K562 (cell line): Measurements from ENCODE around the gene ARHGEF17. TPM values are rescaled to one million over a fixed set of nuclear protein-coding genes. Genes with fewer than 3 reads are reported as not detected.

Experiments used
- ATAC-seq: fragments of 200-7000 bp; cut with Tn5 transposase; 3 replicates; pipeline ENCODE4 v1.9.1; 2020; ENCODE audit warnings: moderate library complexity
- BruUV-seq: library from RNA; stranded (reverse); fragments of 400-500 nt; replicated peaks from 2 replicates; lab custom pipeline; 2021; lab: Mats Ljungman, UMichigan
- CTCF ChIA-PET: fragments of 300-600 bp; formaldehyde crosslinking; extraction: SDS; loops from one replicate; lab custom pipeline; 2021; ENCODE audit warnings: low intra/inter-chr PET ratio; lab: Yijun Ruan, JAX
- POLR2A ChIA-PET: fragments of 300-600, 350-650 bp; sonication (Branson Sonifier 250); formaldehyde crosslinking; extraction: SDS; loops from one replicate; lab custom pipeline; 2021; ENCODE audit warnings: antibody characterized with exemption, inconsistent platforms; lab: Yijun Ruan, JAX
- DNase-seq, 4 experiments: peaks; one replicate each; pipeline versions ENCODE4 v3.0.0 to v3.0.0-alpha.2; 2011 to 2018; ENCODE audit warnings: low spot score in 3 of 4, mixed read lengths in 3 of 4; ENCODE audit errors: extremely low read depth in 1 of 4
- FAIRE-seq: peaks from 2 replicates; lab custom pipeline; 2011; peaks lifted over from hg19 to GRCh38; lab: Jason Lieb, UNC
- H2AFZ ChIP-seq: 2 replicates; pipeline ENCODE4 v1.6.0; 2011; ENCODE audit warnings: low read depth, low read length, control low read depth, inconsistent platforms
- H3K27ac ChIP-seq: fragments of 200-600 bp; 3 replicates; pipeline ENCODE4 v1.8.0; 2011; ENCODE audit warnings: low read depth, mild to moderate bottlenecking, control low read depth, inconsistent platforms, low read length, moderate library complexity, mixed read lengths; ENCODE audit errors: extremely low read depth
- H3K27me3 ChIP-seq, 2 experiments: fragments of 300-600 bp in 1 of 2; 2 replicates in 1 of 2; 3 replicates in 1 of 2; pipeline versions ENCODE4 v1.6.0 to v1.8.0; 2011; ENCODE audit warnings: inconsistent platforms in 2 of 2, low read length in 2 of 2, mild to moderate bottlenecking in 1 of 2, mixed read lengths in 1 of 2, moderate library complexity in 1 of 2; ENCODE audit not compliant: control insufficient read depth in 2 of 2, insufficient read depth in 2 of 2
- H3K36me3 ChIP-seq: fragments of 300-600 bp; 3 replicates; pipeline ENCODE4 v1.8.0; 2011; ENCODE audit warnings: mild to moderate bottlenecking, low read length, inconsistent platforms; ENCODE audit not compliant: control insufficient read depth, insufficient read depth
- H3K4me1 ChIP-seq, 2 experiments: fragments of 200-600 bp in 1 of 2; replicated peaks in 1 of 2; 2 replicates in 1 of 2; 3 replicates in 1 of 2; pipeline versions ENCODE4 v1.5.1 to v1.8.0; 2011; ENCODE audit warnings: inconsistent platforms in 2 of 2, low read length in 2 of 2, mild to moderate bottlenecking in 1 of 2, mixed read lengths in 1 of 2, moderate library complexity in 1 of 2; ENCODE audit not compliant: control insufficient read depth in 2 of 2, insufficient read depth in 2 of 2
- H3K4me2 ChIP-seq: 2 replicates; pipeline ENCODE4 v1.6.1; 2011; ENCODE audit warnings: low read length, control low read depth, inconsistent platforms, mixed read lengths; ENCODE audit not compliant: insufficient read depth
- H3K4me3 ChIP-seq: fragments of 200-600 bp; sonication (generic), shearing (Covaris generic); 2 replicates; pipeline ENCODE4 v1.5.1; 2016; ENCODE audit warnings: control low read depth, inconsistent platforms
- H3K79me2 ChIP-seq: fragments of 200-600 bp; 3 replicates; pipeline ENCODE4 v1.8.0; 2011; ENCODE audit warnings: low read length, inconsistent platforms; ENCODE audit not compliant: control insufficient read depth, insufficient read depth
- H3K9ac ChIP-seq, 2 experiments: 2 replicates each; pipeline versions ENCODE4 v1.6.0 to v1.6.1; 2011; ENCODE audit warnings: low read depth in 2 of 2, low read length in 2 of 2, control low read depth in 1 of 2, inconsistent platforms in 1 of 2, mild to moderate bottlenecking in 1 of 2, mixed read lengths in 1 of 2; ENCODE audit not compliant: insufficient read depth in 1 of 2
- H3K9me1 ChIP-seq: one replicate; pipeline ENCODE4 v1.6.0; 2011; ENCODE audit warnings: inconsistent platforms, mild to moderate bottlenecking, low read length, moderate library complexity; ENCODE audit not compliant: control insufficient read depth, insufficient read depth
- H3K9me3 ChIP-seq: replicated peaks from 2 replicates; pipeline ENCODE4 v1.5.1; 2011; ENCODE audit warnings: low read depth, low read length, inconsistent platforms; ENCODE audit not compliant: control insufficient read depth, insufficient read depth
- H4K20me1 ChIP-seq: replicated peaks from 2 replicates; pipeline ENCODE4 v1.6.1; 2011; ENCODE audit warnings: low read length, inconsistent platforms, mixed read lengths; ENCODE audit not compliant: control insufficient read depth, insufficient read depth
- NFIC ChIP-seq: fragments of 450-650 bp; IDR thresholded peaks from 2 replicates; pipeline ENCODE4 v1.6.1; 2017; ENCODE audit warnings: mild to moderate bottlenecking, inconsistent platforms
- ZNF253 ChIP-seq: fragments of 250-450 bp; sonication (Bioruptor Pico); conservative IDR thresholded peaks from 2 replicates; pipeline ENCODE4 v1.6.1; 2021; ENCODE audit warnings: mild to moderate bottlenecking
- WGBS: fragments of 100-300 bp; shearing (Covaris generic); methylation state at CpG from one replicate; pipeline ENCODE4 v1.1.6; 2016; ENCODE audit warnings: low coverage, mixed read lengths; ENCODE audit not compliant: insufficient coverage; ENCODE audit errors: missing lambda C conversion rate; 5-methylcytosine and 5-hydroxymethylcytosine counted together
- in situ Hi-C: fragments of 300-500 bp; cut with MboI; formaldehyde crosslinking; loops from 4 replicates; pipeline ENCODE4 v1.15.0; 2018; ENCODE audit warnings: inconsistent platforms, mixed read lengths
- intact Hi-C: fragments of 100-400 bp; cut with micrococcal nuclease; formaldehyde crosslinking; loops from 2 replicates; pipeline ENCODE4 v1.14.2; 2022
- polyA plus RNA-seq, 8 experiments: library from polyadenylated mRNA; depleted of rRNA in 4 of 8; stranded (reverse) in 5 of 8; unstranded in 3 of 8; fragments of >200 nt; fragmentation: Nextera tagmentation in 2 of 8; fragmentation: Illumina TruSeq in 1 of 8; extraction: Ambion mirVana in 2 of 8; extraction: Trizol in 1 of 8; gene quantifications; 2 replicates each; pipeline versions ENCODE4 v1.2.1 to v1.2.3, GENCODE V29; 2011 to 2014; ENCODE audit warnings: inconsistent platforms in 1 of 8, missing spikeins in 1 of 8
- total RNA-seq, 7 experiments: library from RNA; depleted of rRNA in 6 of 7; stranded (reverse); fragments of >200 nt in 6 of 7; fragmentation: Illumina TruSeq in 2 of 7; extraction: Trizol in 2 of 7; gene quantifications; 2 replicates each; pipeline versions ENCODE4 v1.2.1 to v1.2.3, GENCODE V29; 2011 to 2021; ENCODE audit warnings: low replicate concordance in 1 of 7
- TF ChIP-seq, protein P1 (sequence below): fragments of 450-650 bp; IDR thresholded peaks from 2 replicates; pipeline ENCODE4 v1.6.1; 2016; ENCODE audit warnings: mild to moderate bottlenecking, moderate library complexity

ARHGEF17 gene
- total and polyA plus RNA-seq, 9 of the 15 experiments (the other 6 are each of a cell fraction or from before 2014, with no cell fraction given): 0.04 to 0.68 (median 0.10) TPM; not detected in 2

DNA sequence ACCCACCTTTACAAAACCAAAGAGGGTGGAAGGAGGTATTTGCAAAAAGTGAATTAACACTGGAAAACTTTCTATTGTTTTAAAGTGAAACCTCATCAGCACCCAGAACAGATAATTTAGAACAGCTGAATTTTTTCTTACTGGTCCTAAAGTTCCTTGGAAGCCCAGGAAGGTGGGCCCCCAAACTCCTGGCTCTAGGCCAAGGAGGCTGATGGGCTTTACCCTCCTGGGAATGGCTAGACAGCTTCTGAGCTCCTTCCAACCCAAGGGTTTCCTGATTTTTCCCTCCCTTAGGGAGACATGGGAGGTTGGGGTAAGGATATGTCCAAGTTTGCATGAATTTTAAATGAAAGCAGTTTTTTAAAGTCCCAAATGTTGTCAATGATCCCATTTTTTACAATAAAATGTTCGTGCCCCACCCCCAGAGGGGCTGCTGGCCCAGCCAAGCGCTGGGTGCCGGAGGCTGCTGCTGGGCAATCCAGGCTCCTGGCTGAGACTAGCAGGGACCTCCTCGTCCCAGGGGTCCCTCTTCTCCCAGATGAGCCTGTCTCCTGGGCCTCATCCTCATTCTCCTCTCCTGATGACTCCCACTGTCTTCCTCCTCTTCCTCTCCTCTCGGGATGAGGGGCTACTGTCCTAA lies 96.5 kb downstream of the ARHGEF17 start:
- ATAC-seq (no peak), DNase-seq (no peak), FAIRE-seq (no peak)
- H3K4me2 ChIP-seq: no peak overlapping the region
- no peaks in the 10 kb centered on the region for H3K79me2 ChIP-seq
- ChIA-PET POLR2A (no interaction called here), CTCF (interaction anchor here (0.9 to 3.6 kb wide), 3 partner anchors 256 to 1166 kb away, joined by 3 to 37 read pairs (median 3); no protein-coding TSS in a partner anchor)
- in situ Hi-C loops: loop anchor here (5.0 kb wide), 1 partner anchor 253 kb away; no protein-coding TSS in a partner anchor
- H3K9ac ChIP-seq: peak overlapping the region in 1 of 2 experiments; percentile 48; a peak in 1 of 4 replicates
- H4K20me1 ChIP-seq: no peaks in the 10 kb centered on the region; the same call in 1 of the 2 replicates
- no peak overlapping the region for H3K27ac ChIP-seq
- no peaks in the 10 kb centered on the region for H3K9me1 ChIP-seq
- WGBS: 66% methylated on average over 5 of the region's 5 CpGs
- peaks cover 0 to 4% of the 10 kb centered on the region in 2 experiments; a peak in 1 of 5 replicates for H3K4me1 ChIP-seq
- BruUV-seq: no TSS peak
- no peak overlapping the region for H3K4me3 ChIP-seq
- H2AFZ ChIP-seq: no peak overlapping the region; the same call in 1 of the 2 replicates
- TF ChIP-seq ZNF253 (CRISPR knock-in tag) (no peak), NFIC (peak; percentile 64)
- TF ChIP-seq, protein P1, sequence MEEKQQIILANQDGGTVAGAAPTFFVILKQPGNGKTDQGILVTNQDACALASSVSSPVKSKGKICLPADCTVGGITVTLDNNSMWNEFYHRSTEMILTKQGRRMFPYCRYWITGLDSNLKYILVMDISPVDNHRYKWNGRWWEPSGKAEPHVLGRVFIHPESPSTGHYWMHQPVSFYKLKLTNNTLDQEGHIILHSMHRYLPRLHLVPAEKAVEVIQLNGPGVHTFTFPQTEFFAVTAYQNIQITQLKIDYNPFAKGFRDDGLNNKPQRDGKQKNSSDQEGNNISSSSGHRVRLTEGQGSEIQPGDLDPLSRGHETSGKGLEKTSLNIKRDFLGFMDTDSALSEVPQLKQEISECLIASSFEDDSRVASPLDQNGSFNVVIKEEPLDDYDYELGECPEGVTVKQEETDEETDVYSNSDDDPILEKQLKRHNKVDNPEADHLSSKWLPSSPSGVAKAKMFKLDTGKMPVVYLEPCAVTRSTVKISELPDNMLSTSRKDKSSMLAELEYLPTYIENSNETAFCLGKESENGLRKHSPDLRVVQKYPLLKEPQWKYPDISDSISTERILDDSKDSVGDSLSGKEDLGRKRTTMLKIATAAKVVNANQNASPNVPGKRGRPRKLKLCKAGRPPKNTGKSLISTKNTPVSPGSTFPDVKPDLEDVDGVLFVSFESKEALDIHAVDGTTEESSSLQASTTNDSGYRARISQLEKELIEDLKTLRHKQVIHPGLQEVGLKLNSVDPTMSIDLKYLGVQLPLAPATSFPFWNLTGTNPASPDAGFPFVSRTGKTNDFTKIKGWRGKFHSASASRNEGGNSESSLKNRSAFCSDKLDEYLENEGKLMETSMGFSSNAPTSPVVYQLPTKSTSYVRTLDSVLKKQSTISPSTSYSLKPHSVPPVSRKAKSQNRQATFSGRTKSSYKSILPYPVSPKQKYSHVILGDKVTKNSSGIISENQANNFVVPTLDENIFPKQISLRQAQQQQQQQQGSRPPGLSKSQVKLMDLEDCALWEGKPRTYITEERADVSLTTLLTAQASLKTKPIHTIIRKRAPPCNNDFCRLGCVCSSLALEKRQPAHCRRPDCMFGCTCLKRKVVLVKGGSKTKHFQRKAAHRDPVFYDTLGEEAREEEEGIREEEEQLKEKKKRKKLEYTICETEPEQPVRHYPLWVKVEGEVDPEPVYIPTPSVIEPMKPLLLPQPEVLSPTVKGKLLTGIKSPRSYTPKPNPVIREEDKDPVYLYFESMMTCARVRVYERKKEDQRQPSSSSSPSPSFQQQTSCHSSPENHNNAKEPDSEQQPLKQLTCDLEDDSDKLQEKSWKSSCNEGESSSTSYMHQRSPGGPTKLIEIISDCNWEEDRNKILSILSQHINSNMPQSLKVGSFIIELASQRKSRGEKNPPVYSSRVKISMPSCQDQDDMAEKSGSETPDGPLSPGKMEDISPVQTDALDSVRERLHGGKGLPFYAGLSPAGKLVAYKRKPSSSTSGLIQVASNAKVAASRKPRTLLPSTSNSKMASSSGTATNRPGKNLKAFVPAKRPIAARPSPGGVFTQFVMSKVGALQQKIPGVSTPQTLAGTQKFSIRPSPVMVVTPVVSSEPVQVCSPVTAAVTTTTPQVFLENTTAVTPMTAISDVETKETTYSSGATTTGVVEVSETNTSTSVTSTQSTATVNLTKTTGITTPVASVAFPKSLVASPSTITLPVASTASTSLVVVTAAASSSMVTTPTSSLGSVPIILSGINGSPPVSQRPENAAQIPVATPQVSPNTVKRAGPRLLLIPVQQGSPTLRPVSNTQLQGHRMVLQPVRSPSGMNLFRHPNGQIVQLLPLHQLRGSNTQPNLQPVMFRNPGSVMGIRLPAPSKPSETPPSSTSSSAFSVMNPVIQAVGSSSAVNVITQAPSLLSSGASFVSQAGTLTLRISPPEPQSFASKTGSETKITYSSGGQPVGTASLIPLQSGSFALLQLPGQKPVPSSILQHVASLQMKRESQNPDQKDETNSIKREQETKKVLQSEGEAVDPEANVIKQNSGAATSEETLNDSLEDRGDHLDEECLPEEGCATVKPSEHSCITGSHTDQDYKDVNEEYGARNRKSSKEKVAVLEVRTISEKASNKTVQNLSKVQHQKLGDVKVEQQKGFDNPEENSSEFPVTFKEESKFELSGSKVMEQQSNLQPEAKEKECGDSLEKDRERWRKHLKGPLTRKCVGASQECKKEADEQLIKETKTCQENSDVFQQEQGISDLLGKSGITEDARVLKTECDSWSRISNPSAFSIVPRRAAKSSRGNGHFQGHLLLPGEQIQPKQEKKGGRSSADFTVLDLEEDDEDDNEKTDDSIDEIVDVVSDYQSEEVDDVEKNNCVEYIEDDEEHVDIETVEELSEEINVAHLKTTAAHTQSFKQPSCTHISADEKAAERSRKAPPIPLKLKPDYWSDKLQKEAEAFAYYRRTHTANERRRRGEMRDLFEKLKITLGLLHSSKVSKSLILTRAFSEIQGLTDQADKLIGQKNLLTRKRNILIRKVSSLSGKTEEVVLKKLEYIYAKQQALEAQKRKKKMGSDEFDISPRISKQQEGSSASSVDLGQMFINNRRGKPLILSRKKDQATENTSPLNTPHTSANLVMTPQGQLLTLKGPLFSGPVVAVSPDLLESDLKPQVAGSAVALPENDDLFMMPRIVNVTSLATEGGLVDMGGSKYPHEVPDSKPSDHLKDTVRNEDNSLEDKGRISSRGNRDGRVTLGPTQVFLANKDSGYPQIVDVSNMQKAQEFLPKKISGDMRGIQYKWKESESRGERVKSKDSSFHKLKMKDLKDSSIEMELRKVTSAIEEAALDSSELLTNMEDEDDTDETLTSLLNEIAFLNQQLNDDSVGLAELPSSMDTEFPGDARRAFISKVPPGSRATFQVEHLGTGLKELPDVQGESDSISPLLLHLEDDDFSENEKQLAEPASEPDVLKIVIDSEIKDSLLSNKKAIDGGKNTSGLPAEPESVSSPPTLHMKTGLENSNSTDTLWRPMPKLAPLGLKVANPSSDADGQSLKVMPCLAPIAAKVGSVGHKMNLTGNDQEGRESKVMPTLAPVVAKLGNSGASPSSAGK: 0 out of 2 replicates have a peak, but pooled peaks have one; percentile 2
- no peaks in the 10 kb centered on the region for H3K9me3 ChIP-seq
- no peaks in the 10 kb centered on the region for H3K36me3 ChIP-seq
- H3K27me3 ChIP-seq: no peaks in the 10 kb centered on the region
- intact Hi-C loops: loop anchor here (1.0 kb wide), 1 partner anchor 257 kb away; no protein-coding TSS in a partner anchor
